Astrocyte of the spinal cord (primary cell): ENCODE results near the gene ENPP3.

Source experiments
- DNase-seq: peaks from one replicate; pipeline ENCODE4 v3.0.0; 2011; ENCODE audit warnings: low read depth, low spot score
- H3K4me3 ChIP-seq: 2 replicates; pipeline ENCODE4 v1.5.1; 2011; ENCODE audit warnings: low read depth, mild to moderate bottlenecking, low read length, moderate library complexity
- CTCF ChIP-seq: IDR thresholded peaks from 2 replicates; pipeline ENCODE4 v1.5.1; 2012; ENCODE audit warnings: low read depth, mild to moderate bottlenecking, low read length, inconsistent platforms
- in situ Hi-C: cut with HindIII; loops from 2 replicates; pipeline ENCODE4 v1.10.0; 2017; ENCODE audit warnings: low sequenced_read_pairs

ENPP3 gene

GRCh38 chr6:131636880-131637792 lies at the start of gene ENPP3:
Gene ENPP3, plus strand, starts transcription at chr6:131637302. Its CDS starts 83 bp downstream, at chr6:131637385.
- in situ Hi-C loops, result no loop called here
- TF ChIP-seq CTCF, result no peak
- no peak within 1 kb of the TSS for H3K4me3 ChIP-seq
- no peak for DNase-seq

- no peak overlapping the region for H3K4me3 ChIP-seq
- no peak for TF ChIP-seq CTCF
- DNase-seq, result no peak
- in situ Hi-C loops, result no loop called here
Observed at GRCh38 chr6:131587909-131588308, 49.2 kb upstream of the ENPP3 start.

GRCh38 chr6:131588643-131589042 lies 48.5 kb upstream of the ENPP3 start:
- no peak for TF ChIP-seq CTCF
- in situ Hi-C loops, result no loop called here
- H3K4me3 ChIP-seq, result no peak overlapping the region
- no peak for DNase-seq

GRCh38 chr6:131592935-131593334 lies 44.2 kb upstream of the ENPP3 start:
- TF ChIP-seq CTCF, result no peak
- no peak overlapping the region for H3K4me3 ChIP-seq
- in situ Hi-C loops, result no loop called here
- DNase-seq, result no peak

GRCh38 chr6:131594074-131594473 lies 43.0 kb upstream of the ENPP3 start:
- in situ Hi-C loops, result no loop called here
- no peak for DNase-seq
- H3K4me3 ChIP-seq, result no peak overlapping the region
- TF ChIP-seq CTCF, result no peak

DNA sequence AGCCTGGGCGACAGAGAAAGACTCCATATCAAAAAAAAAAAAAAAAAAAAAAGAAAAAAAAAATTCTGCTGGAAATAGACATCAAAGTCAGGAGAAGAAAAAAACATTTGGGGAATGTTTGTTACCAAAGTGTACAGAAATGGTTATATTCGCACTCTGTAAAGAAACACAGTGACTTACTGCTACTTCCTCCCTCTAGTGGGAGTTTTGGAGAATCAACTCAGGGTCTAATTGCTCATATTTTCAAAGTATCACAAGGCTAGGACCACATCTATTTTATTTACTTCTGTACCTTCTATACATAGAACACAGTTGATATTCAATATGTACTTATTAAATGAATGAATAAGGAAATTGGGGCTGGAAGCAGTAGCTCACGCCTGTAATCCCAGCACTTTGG lies 39.7 kb upstream of the ENPP3 start:
- in situ Hi-C loops, result no loop called here
- peak; percentile 46 for TF ChIP-seq CTCF
- DNase-seq, result no peak

More for the DNA sequence above, 39.7 kb upstream of the ENPP3 start:
- H3K4me3 ChIP-seq, result no peak overlapping the region
